OCI-M2 (cell line): Measurements from ENCODE around the gene RFX8.
"Not testable (repeated sequence)": the region's sequence is repeated elsewhere in the genome, so short reads cannot be mapped to it uniquely, and the experiment has no call there.

ENCODE experiments used
- DNase-seq: peaks from one replicate; lab custom pipeline; 2025; ENCODE audit not compliant: unreplicated experiment; lab: John Stamatoyannopoulos, UW

RFX8 gene

GRCh38 chr2:101355401-101356054, 119.4 kb downstream of the RFX8 start:
- DNase-seq, result no peak

GRCh38 chr2:101354420-101355311, 120.2 kb downstream of the RFX8 start:
- no peak for DNase-seq

GRCh38 chr2:101352631-101353030, 122.3 kb downstream of the RFX8 start:
- not testable (repeated sequence) for DNase-seq

GRCh38 chr2:101351207-101351606, 123.7 kb downstream of the RFX8 start:
- no peak for DNase-seq

GRCh38 chr2:101349893-101350662, 124.8 kb downstream of the RFX8 start:
- DNase-seq, result no peak

GRCh38 chr2:101348883-101349282, 126.0 kb downstream of the RFX8 start:
- no peak for DNase-seq
